Stomach (tissue), 19 donors: ENCODE data around the gene FAM240A. TPM values are rescaled to one million over a fixed set of nuclear protein-coding genes. Genes with fewer than 3 reads are reported as not detected.

Experiments
- DNase-seq, 2 donors: peaks; one replicate each; pipeline versions ENCODE4 v3.0.0 to v3.0.0-alpha.2; 2013 to 2019
- H3K27ac ChIP-seq, 5 donors: fragments of 200-600 bp in 4 of 5; sonication (generic) in 4 of 5; one replicate each; pipeline ENCODE4 v1.5.1; 2013 to 2019; ENCODE audit warnings: mild to moderate bottlenecking in 1 of 5, moderate library complexity in 1 of 5
- H3K27me3 ChIP-seq, 3 donors: fragments of 200-600 bp; sonication (generic); one replicate each; pipeline ENCODE4 v1.5.1; 2017 to 2019; ENCODE audit warnings: mixed run types in 1 of 3
- H3K36me3 ChIP-seq, 4 donors: fragments of 200-600 bp; sonication (generic); 1 replicate in 3 of 4; 2 replicates in 1 of 4; pipeline ENCODE4 v1.5.1; 2016 to 2019
- H3K4me1 ChIP-seq, 4 donors: fragments of 200-600 bp; sonication (generic); one replicate each; pipeline ENCODE4 v1.5.1; 2016 to 2019
- H3K4me3 ChIP-seq, 4 donors: fragments of 200-600 bp; sonication (generic) in 3 of 4; one replicate each; pipeline ENCODE4 v1.5.1; 2016 to 2019; ENCODE audit warnings: mild to moderate bottlenecking in 1 of 4
- H3K9me3 ChIP-seq, 4 donors: fragments of 200-600 bp; sonication (generic); one replicate each; pipeline ENCODE4 v1.5.1; 2016 to 2019
- EP300 ChIP-seq: sonication (generic); formaldehyde crosslinking; IDR thresholded peaks from one replicate; pipeline ENCODE4 v1.6.1; 2017; ENCODE audit warnings: antibody characterized with exemption
- POLR2A ChIP-seq, 4 donors: fragments of 450-650 bp; IDR thresholded peaks; one replicate each; pipeline ENCODE4 v1.6.1; 2016; ENCODE audit warnings: antibody characterized with exemption in 4 of 4, control low read depth in 2 of 4, mild to moderate bottlenecking in 1 of 4, moderate library complexity in 1 of 4
- POLR2AphosphoS5 ChIP-seq, 3 donors: sonication (generic); formaldehyde crosslinking; IDR thresholded peaks; one replicate each; pipeline ENCODE4 v1.6.1; 2016; ENCODE audit warnings: antibody characterized with exemption in 3 of 3
- WGBS, 5 donors: extraction: QIAGEN DNeasy Blood & Tissue Kit in 3 of 5; methylation state at CpG; one replicate each; pipeline versions ENCODE4 v1.1.5 to v1.1.7; 2013 to 2018; 5-methylcytosine and 5-hydroxymethylcytosine counted together
- intact Hi-C: fragments of 100-400 bp; cut with DNase I; formaldehyde crosslinking; loops from one replicate; pipeline ENCODE4 v1.15.1; 2023; ENCODE audit warnings: low total_unique reads
- long read RNA-seq, 10 donors: transcript quantifications; one replicate each; lab custom pipeline, GENCODE V29; 2026
- polyA plus RNA-seq, 3 donors: library from polyadenylated mRNA; stranded (reverse); fragments of 200-250 nt; gene quantifications; one replicate each; pipeline ENCODE4 v1.2.3, GENCODE V29; 2013
- total RNA-seq, 5 donors: library from RNA; depleted of rRNA; stranded (reverse); fragments of >200 nt; gene quantifications; one replicate each; pipeline versions ENCODE4 v1.1.0 to v1.2.3, GENCODE V29; 2014 to 2016
- TF ChIP-seq, protein P1 (sequence below), 7 experiments: fragments of 450-650 bp in 4 of 7; fragments of 200-600 bp in 3 of 7; sonication (generic) in 3 of 7; IDR thresholded peaks; one replicate each; pipeline ENCODE4 v1.5.1; 2016 to 2019; ENCODE audit warnings: antibody characterized with exemption in 7 of 7, control low read depth in 2 of 7, mild to moderate bottlenecking in 1 of 7
- donor health status: healthy with polysubstance abuse.
- donor health status: Bipolar disorder and iron deficiency.
- donor health status: healthy.

The FAM240A gene
- total RNA-seq = not detected
- not detected for polyA plus RNA-seq
- long read RNA-seq, donor 1 = 0 reads
- long read RNA-seq, donor 2 = 0 reads
- long read RNA-seq, donor 3 = 0 reads
- long read RNA-seq, donor 4 = 0 reads
- long read RNA-seq, donor 5 = 0 reads
- long read RNA-seq, donor 6 = 0 reads
- long read RNA-seq, donor 7 = 0 reads
- long read RNA-seq, donor 8 = 0 reads
- long read RNA-seq, donor 9 = 0 reads
- long read RNA-seq, donor 10 = 0 reads

DNA sequence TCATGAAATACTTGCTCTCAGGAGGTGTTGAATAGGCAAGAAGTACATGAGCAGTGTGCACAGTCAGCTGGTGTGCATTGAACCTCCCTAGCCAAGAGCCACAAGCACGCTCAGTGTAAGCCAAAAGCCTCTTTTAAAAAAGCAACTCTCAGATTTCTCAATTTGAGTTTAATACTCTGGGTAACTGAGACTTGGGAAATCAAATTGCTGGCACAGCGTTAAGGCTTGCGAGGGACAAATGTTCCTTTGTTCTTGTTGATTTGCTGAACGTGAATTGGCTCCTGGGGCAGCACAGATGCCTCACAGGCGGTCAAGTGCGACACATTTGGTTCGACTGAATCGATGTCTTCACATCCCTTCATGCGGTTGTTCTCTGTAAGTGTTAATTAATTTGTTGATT lies at the start of gene FAM240A:
Gene FAM240A (plus strand): TSS at position 202 of the 400 bp plus-strand sequence. CDS start 159 bp downstream, at position 361.
- no peak within 1 kb of the TSS for H3K4me3 ChIP-seq
- H3K27ac ChIP-seq = no peak within 1 kb of the TSS
- intact Hi-C loops = no loop called here
- 25 to 62% (median 58%) methylated on average over 9 of the region's 9 CpGs for WGBS, 5 donors
- peaks cover 0 to 6% (median 0%) of the 10 kb centered on the region in 4 donors for H3K4me1 ChIP-seq
- peak in 1 of 2 donors; percentile 31 for DNase-seq
- no peaks in the 10 kb centered on the region for H3K36me3 ChIP-seq
- H3K9me3 ChIP-seq = no peaks in the 10 kb centered on the region
- H3K27me3 ChIP-seq = no peaks in the 10 kb centered on the region
- TF ChIP-seq EP300 (no peak), POLR2A (IDR thresholded peaks at IDR 0.05) (no peak), POLR2AphosphoS5 (IDR thresholded peaks at IDR 0.05) (no peak)
- TF ChIP-seq, protein P1, sequence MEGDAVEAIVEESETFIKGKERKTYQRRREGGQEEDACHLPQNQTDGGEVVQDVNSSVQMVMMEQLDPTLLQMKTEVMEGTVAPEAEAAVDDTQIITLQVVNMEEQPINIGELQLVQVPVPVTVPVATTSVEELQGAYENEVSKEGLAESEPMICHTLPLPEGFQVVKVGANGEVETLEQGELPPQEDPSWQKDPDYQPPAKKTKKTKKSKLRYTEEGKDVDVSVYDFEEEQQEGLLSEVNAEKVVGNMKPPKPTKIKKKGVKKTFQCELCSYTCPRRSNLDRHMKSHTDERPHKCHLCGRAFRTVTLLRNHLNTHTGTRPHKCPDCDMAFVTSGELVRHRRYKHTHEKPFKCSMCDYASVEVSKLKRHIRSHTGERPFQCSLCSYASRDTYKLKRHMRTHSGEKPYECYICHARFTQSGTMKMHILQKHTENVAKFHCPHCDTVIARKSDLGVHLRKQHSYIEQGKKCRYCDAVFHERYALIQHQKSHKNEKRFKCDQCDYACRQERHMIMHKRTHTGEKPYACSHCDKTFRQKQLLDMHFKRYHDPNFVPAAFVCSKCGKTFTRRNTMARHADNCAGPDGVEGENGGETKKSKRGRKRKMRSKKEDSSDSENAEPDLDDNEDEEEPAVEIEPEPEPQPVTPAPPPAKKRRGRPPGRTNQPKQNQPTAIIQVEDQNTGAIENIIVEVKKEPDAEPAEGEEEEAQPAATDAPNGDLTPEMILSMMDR (IDR thresholded peaks at IDR 0.05) = no peak

DNA sequence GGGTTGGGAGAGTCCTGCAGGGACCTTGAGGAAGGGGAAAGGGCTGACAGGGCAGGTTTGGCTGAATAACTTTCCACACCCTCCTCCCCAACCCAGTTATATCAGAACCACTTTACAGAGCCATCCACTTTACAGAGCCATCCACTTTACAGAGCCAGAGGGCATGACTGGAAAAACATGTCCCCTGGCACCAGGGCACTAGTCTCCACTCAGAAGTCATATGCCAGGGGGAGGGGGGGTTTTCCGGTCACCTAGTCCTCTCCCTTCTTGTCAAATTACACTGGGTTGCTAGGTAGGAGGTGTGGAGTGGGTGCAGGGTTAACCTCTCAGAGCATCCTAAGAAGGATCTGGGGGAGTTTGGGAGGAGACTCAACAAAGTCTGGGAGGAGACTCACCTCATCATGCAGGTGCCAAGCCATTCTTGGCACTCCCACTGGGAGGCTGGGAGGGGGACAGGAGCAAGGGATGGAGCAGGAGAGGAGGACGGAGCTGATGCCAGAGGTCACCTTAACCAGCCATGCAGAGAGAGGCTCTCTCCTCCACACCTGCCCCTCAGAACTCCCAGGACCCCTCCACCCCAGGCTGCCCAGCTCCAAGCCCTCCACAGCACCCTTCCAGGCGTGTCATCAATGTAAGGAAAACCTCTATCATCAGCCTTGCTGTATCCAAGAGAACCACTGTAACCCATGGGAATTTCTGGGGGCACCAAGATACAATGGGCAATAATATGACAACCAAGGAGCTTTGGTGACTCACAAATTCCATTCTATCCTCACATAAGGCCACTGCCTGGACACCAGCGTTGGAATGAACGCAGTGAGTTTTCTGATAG lies 47.9 kb upstream of the FAM240A start:
- intact Hi-C loops = no loop called here
- Histone ChIP-seq H3K9me3 (peaks cover 0 to 6% (median 5%) of the 10 kb centered on the region in 4 donors), H3K36me3 (no peaks in the 10 kb centered on the region), H3K27ac (peak overlapping the region in 2 of 5 donors; percentile 56 to 79), H3K4me3 (no peak overlapping the region), H3K27me3 (peaks cover 0 to 18% (median 5%) of the 10 kb centered on the region in 3 donors), H3K4me1 (peaks cover 0 to 26% (median 19%) of the 10 kb centered on the region in 4 donors)
- no peak for DNase-seq
- TF ChIP-seq, protein P1 (IDR thresholded peaks at IDR 0.05) = no peak
- no peak for TF ChIP-seq EP300
- no peak for TF ChIP-seq POLR2AphosphoS5 (IDR thresholded peaks at IDR 0.05)
- no peak for TF ChIP-seq POLR2A (IDR thresholded peaks at IDR 0.05)
- 80 to 94% (median 87%) methylated on average over 5 of the region's 5 CpGs for WGBS, 5 donors

DNA sequence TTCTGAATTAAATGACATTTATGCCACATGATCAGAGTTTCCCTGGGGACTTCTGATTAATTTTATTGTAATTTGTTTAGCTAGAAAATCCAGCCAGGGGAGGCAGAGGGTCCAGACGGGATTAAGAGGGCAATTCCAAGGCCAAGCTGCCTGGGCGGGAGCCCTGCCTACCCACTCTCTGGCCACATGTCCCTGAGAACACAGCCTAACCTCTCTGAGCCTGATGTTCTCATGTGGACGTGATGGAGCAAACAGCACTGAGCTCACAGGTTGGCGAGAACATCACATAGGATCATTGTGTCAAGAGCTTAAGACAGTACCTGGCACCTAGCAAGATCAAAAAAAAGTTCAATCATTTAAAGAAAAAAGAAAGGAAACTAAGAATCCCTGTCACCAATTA lies 47.2 kb upstream of the FAM240A start:
- Histone ChIP-seq H3K9me3 (peaks cover 0 to 6% (median 5%) of the 10 kb centered on the region in 4 donors), H3K4me1 (peaks cover 0 to 24% (median 18%) of the 10 kb centered on the region in 4 donors), H3K27ac (peak overlapping the region in 2 of 5 donors; percentile 56 to 79), H3K4me3 (peak overlapping the region in 3 of 4 donors; percentile 55 to 75 (median 63)), H3K36me3 (no peaks in the 10 kb centered on the region), H3K27me3 (peaks cover 0 to 18% (median 5%) of the 10 kb centered on the region in 3 donors)
- DNase-seq = no peak
- TF ChIP-seq POLR2AphosphoS5 (IDR thresholded peaks at IDR 0.05) (no peak), POLR2A (IDR thresholded peaks at IDR 0.05) (no peak)
- 71 to 83% (median 81%) methylated on average over 4 of the region's 4 CpGs for WGBS, 5 donors
- intact Hi-C loops = no loop called here

DNA sequence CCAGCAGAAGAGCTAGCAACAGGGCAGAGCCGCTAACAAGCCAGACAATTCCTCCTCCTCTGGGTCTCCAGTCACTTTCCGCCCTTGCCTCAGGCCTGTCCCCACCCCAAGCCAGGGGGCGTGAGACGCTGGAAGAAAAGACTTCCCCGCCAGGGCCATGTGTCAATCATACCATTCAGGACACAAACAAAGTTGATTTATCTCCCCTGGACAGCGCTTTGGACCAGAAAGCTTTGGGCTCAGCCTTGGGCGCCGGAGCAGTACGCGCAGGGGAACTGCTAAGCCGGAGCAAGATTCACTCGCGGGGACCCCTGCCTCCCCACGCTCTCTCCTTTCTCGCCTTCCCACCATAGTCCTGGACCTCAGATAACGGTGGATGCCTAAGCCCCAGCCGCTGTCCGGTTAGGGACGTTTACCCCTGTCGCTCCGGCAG lies 46.7 kb upstream of the FAM240A start:
- peaks cover 0 to 6% (median 5%) of the 10 kb centered on the region in 4 donors for H3K9me3 ChIP-seq
- peak overlapping the region; percentile 39 to 79 (median 56) for H3K27ac ChIP-seq
- WGBS, 5 donors = 6 to 17% (median 11%) methylated on average over 15 to 21 of the region's 21 CpGs
- no peaks in the 10 kb centered on the region for H3K36me3 ChIP-seq
- H3K27me3 ChIP-seq = peaks cover 0 to 18% (median 5%) of the 10 kb centered on the region in 3 donors
- intact Hi-C loops = no loop called here
- peak overlapping the region; percentile 55 to 75 (median 62) for H3K4me3 ChIP-seq
- TF ChIP-seq EP300 (no peak), POLR2A (IDR thresholded peaks at IDR 0.05) (no peak), POLR2AphosphoS5 (IDR thresholded peaks at IDR 0.05) (no peak)
- TF ChIP-seq, protein P1 (IDR thresholded peaks at IDR 0.05) = no peak
- DNase-seq = peak in 1 of 2 donors; percentile 50
- H3K4me1 ChIP-seq = peaks cover 0 to 24% (median 18%) of the 10 kb centered on the region in 4 donors
